Activated naive CD4-positive, alpha-beta T cell (primary cell): Measurements from ENCODE around the gene CHCHD1.
A peak's percentile ranks its signal among the peaks of the same experiment; 100 is the strongest.
"Not testable (repeated sequence)": the region's sequence is repeated elsewhere in the genome, so short reads cannot be mapped to it uniquely, and the experiment has no call there.

Experiments used
- DNase-seq, 4 experiments: peaks; one replicate each; lab custom pipeline; 2025; lab: John Stamatoyannopoulos, UW

The CHCHD1 gene

DNA sequence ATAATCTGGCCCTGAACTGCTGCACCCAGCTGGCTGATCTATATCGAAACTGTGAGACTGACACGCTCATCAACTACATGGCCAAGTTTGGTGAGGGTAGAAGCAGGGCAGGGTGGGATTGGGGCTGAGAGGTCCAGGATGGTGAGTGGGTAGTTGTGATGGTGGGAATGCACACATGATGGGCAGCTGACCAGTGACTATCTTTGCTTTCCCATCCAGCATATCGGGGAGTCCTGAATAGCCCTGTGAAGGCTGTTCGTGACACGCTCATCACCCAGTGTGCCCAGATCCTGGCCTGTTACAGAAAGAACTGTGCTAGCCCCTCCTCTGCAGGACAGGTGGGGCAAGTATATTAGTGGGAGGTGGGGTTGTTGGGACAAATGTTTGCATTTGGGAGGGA, 12.5 kb upstream of the CHCHD1 start:
- no peak for DNase-seq

DNA sequence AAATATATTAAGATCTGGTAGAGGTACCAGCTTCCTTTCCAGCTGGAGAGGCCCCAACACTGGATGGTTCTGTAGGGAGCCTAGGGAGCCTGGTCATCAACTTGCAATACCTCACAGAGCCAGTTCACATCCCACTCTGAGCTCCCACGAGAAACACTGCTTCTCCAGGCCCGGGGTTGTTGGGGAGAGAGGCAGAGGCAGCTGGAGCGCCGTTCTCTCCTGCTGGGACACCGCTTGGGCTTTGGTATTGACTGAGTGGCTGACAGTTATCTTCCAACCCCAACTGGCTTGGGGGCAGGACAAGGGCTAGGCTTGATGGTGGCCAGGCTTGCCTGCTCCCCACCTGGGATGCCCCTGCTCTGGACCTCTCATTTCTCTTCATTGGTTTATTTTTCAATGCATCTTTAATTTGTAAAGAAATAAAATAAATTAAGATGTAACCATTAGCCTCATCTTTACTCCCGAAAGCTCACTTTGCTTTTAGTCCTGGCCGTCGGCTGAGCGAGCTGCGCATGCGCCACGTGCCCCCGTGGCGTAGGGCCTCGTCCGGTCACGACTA, 10.0 kb upstream of the CHCHD1 start:
- DNase-seq = peak in 1 of 4 experiments; percentile 74

GRCh38 chr10:73772281-73773151, 9.3 kb upstream of the CHCHD1 start:
- DNase-seq = peak; percentile 55 to 82 (median 66)

DNA sequence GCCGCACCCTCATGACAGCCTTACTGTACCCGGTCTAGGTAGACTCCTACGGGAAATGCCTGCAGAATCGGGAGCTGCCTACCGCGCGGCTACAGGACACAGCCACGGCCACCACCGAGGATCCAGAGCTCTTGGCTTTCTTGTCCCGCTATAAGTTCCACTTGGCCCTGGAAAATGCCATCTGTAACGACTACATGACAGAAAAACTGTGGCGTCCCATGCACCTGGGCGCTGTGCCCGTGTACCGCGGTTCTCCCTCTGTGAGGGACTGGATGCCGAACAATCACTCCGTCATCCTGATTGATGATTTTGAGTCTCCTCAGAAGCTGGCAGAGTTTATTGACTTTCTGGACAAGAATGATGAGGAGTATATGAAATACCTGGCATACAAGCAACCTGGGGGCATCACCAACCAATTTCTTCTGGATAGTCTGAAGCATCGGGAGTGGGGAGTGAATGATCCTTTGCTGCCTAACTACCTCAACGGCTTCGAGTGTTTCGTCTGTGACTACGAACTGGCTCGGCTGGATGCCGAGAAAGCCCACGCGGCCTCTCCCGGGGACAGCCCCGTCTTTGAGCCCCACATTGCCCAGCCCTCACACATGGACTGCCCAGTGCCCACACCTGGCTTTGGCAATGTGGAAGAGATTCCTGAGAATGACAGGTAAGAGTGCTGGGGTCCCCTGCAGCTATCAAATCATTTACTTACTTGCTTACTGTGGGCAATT, 8.5 kb upstream of the CHCHD1 start:
- DNase-seq = peak in 1 of 4 experiments; percentile 12

DNA sequence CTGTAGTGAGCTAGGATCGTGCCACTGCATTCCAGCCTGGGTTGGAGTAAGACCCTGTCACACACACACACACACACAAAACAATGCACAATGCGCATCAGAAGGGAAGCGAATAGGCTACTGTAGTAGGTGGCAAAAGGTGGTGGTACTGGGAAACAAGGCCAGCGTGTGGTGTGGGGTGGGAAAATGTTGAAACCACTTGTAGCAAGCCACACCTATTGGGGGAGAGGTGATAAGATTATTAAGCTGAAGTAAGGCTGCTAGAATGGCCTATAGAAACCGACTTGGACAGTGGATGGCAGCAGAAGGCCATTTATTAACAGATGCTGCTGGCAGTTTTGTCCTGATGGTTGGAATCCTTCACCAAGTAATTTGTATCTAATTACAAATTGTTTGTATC, 7.2 kb upstream of the CHCHD1 start:
- no peak for DNase-seq

- DNase-seq = no peak
Measured at GRCh38 chr10:73779018-73779417, 2.8 kb upstream of the CHCHD1 start.

- DNase-seq = no peak
Measured at GRCh38 chr10:73779539-73780197, 2.2 kb upstream of the CHCHD1 start.

- no peak for DNase-seq
Measured at GRCh38 chr10:73780301-73780700, 1.5 kb upstream of the CHCHD1 start.

- DNase-seq = no peak
Measured at GRCh38 chr10:73780966-73781365, 882 bp upstream of the CHCHD1 start.

GRCh38 chr10:73781548-73781878, 335 bp upstream of the CHCHD1 start:
- DNase-seq = no peak

DNA sequence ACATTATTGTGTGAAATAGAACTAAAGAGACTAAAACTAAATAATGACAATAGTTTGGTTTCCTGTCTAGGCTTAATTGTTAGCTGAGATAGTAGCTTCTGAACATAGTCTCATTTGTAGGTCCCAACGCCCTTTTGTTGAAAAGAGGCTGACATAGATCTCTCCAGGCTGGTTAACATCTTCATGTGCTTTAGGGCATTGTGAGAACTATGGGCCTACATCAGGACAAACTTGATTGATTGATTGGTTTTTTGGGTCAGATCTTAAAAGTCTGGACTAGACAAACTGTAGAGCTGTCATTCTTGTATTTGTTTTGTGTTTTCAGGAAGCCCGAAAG, 869 bp downstream of the CHCHD1 start:
- no peak for DNase-seq

DNA sequence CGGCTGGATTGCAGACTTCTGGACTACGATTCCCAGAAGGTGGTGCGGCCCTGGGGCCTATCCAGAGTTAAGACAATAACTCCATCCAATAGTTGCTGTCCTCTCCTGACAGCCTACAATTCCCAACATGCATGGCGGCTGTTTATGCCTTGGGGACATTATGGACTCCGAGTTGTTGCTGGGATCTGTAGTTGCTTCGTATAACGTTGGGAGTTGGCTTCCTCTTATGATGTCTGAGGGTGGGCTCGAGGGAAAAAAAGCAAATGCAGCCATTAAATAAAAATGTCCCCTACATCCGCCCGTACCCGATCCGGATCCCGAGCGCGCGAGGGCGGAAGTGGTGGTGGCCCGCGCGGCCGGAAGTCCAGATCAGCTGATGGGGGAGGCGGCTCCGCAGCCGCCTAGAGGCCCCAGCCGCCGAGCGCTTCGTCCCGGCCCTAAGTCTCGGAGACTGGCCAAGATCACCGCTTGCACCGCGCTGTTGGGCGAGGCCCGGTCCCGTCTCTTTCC, 3.4 kb downstream of the CHCHD1 start, which contains the start of gene ZSWIM8:
Gene ZSWIM8, plus strand, starts transcription at position 396 of the 510 bp plus-strand sequence. CDS start 273 bp downstream, outside the sequence.
- DNase-seq = peak; percentile 52 to 77 (median 66)

DNA sequence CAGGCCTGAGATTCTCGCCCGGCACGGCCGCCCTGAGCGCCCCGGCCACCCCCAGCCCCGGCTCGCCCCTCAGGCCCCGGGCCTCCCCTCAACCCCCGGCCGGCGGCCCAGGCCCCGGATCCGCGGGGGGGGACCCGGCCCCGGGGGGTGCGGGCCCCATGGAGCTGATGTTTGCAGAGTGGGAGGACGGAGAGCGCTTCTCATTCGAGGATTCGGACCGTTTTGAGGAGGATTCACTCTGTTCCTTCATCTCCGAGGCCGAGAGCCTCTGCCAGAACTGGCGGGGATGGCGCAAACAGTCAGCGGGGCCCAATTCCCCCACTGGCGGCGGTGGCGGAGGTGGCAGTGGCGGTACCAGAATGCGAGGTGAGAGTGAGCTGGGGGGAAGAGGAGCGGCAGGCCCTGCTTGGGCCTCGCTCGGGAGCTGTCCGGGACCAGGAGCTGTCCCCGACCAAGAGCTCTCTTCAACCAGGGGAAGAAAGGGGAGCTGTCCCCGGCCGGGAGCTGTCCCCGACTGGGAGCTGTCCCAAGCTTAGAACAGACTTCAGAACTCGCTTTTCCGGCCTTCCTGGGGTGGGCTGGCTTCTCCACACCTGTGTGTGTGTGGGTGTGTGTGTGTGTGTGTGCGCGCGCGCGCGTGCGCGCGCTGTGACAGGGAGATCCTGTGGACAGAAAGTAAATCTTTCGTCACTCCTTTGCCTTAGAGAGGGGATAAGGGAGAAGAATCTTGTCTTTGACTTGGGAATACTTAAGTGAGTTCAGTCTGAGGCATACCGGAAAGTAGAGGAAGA, 4.1 kb downstream of the CHCHD1 start:
- DNase-seq = peak in 2 of 4 experiments; percentile 43 to 44

- no peak for DNase-seq
Measured at GRCh38 chr10:73786512-73786885, 4.7 kb downstream of the CHCHD1 start.

DNA sequence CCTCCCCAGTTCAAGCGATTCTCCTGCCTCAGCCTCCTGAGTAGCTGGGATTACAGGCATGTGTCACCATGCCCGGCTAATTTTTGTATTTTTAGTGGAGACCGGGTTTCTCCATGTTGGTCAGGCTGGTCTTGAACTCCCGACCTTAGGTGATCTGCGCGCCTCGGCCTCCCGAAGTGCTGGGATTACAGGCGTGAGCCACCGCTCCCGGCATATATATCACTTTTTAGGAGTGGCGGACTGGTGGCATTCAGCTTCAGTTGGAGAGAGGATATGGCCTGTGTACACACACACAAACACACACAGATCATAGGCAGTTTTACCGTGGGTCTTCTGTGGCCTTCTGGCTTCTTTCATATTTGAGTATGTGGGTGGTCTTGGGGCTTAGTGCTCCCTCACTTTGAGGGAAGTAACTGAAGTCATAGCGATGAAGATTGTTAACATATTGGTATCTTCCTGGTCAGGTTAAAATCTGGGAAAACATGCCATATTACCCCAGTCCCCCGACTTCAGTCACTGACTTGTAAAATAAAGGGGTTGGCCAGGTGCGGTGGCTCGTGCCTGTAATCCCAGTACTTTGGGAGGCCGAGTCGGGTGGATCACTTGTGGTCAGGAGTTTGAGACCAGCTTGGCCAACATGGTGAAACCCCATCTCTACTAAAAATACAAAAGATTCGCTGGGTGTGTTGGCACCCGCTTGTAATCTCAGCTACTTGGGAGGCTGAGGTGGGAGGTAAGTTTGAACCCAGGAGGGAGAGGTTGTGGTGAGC, 5.4 kb downstream of the CHCHD1 start:
- DNase-seq = not testable (repeated sequence)

DNA sequence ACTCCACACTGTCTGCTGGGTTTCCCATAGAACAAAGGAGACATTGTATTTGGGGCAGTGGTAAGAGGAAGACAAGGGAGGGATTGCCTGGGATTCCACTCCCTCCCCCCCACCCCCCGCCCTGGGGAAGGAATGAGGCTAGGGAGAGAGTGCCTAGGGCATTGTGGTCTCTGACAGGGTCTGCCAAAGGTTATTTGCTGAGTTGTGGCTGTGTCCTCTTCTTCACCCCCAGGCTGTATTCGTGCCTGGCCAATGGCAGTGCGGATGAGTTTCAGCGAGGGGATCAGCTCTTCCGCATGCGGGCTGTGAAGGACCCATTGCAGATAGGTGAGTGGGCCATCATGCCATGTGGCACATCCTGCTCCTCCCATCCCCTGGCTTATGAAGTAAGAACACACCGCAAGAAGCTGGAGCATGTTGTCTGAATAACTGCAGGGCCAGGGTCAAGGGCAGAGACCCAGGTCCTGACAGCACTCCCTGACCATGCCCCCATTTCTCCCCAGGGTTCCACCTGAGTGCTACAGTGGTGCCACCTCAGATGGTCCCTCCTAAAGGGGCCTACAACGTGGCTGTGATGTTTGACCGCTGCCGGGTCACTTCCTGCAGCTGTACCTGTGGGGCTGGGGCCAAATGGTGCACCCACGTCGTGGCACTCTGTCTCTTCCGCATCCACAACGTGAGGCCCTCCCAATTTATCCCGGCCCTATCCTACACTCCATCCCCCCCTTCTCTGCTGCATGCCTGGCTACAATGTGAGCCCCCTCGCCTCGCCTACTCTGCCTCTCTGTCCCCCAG, 7.2 kb downstream of the CHCHD1 start:
- no peak for DNase-seq

GRCh38 chr10:73789659-73790055, 7.8 kb downstream of the CHCHD1 start:
- DNase-seq = no peak

GRCh38 chr10:73790886-73791625, 9.2 kb downstream of the CHCHD1 start:
- DNase-seq = no peak

DNA sequence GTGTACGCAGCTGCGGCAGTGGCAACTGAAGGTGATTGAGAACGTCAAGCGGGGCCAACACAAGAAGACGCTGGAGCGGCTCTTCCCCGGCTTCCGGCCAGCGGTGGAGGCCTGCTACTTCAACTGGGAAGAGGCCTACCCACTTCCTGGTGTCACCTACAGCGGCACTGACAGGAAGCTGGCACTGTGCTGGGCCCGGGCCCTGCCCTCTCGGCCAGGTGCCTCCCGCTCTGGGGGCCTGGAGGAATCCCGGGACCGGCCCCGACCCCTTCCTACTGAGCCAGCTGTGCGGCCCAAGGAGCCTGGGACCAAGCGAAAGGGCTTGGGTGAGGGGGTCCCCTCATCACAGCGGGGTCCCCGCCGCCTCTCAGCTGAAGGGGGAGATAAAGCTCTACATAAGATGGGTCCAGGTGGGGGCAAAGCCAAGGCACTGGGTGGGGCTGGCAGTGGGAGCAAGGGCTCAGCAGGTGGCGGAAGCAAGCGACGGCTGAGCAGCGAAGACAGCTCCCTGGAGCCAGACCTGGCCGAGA, 10.1 kb downstream of the CHCHD1 start:
- DNase-seq = no peak
